OCI-LY7 (cell line): ENCODE data around the gene CFDP1. TPM values are rescaled to one million over a fixed set of nuclear protein-coding genes. Genes with fewer than 3 reads are reported as not detected.

Experiments
- BruUV-seq: library from RNA; stranded (reverse); fragments of 400-500 nt; replicated peaks from 2 replicates; lab custom pipeline; 2021; lab: Mats Ljungman, UMichigan
- CTCF ChIA-PET: fragments of 300-600 bp; sonication (Branson Sonifier 250); formaldehyde crosslinking; loops from one replicate; lab custom pipeline; 2022; ENCODE audit warnings: antibody characterized with exemption; ENCODE audit not compliant: unreplicated experiment; lab: Charles Lee
- POLR2A ChIA-PET: fragments of 300-600 bp; sonication (Branson Sonifier 250); formaldehyde crosslinking; loops from one replicate; lab custom pipeline; 2022; ENCODE audit warnings: antibody characterized with exemption; lab: Charles Lee
- DNase-seq: peaks from one replicate; pipeline ENCODE4 v3.0.0-alpha.2; 2015; ENCODE audit warnings: low spot score
- H2AFZ ChIP-seq: fragments of 200-600 bp; sonication (generic), shearing (Covaris generic); 2 replicates; pipeline ENCODE4 v1.6.1; 2014; ENCODE audit warnings: mild to moderate bottlenecking, antibody characterized with exemption, low read length, moderate library complexity
- H3K27ac ChIP-seq: fragments of 200-600 bp; sonication (generic); 2 replicates; pipeline ENCODE4 v1.5.1; 2014; ENCODE audit warnings: mixed run types, low read depth, mild to moderate bottlenecking, moderate library complexity, low read length, inconsistent platforms; ENCODE audit not compliant: poor library complexity, severe bottlenecking
- H3K36me3 ChIP-seq: fragments of 200-600 bp; sonication (generic); 2 replicates; pipeline ENCODE4 v1.6.1; 2014; ENCODE audit warnings: mild to moderate bottlenecking, antibody characterized with exemption, low read length, moderate library complexity, mixed read lengths; ENCODE audit not compliant: insufficient read depth
- H3K4me1 ChIP-seq: fragments of 200-600 bp; sonication (generic); 2 replicates; pipeline ENCODE4 v1.5.1; 2014; ENCODE audit warnings: mild to moderate bottlenecking, low read length; ENCODE audit not compliant: insufficient read depth, poor library complexity, severe bottlenecking
- H3K4me2 ChIP-seq: fragments of 200-600 bp; sonication (generic); 2 replicates; pipeline ENCODE4 v1.6.1; 2014; ENCODE audit warnings: mild to moderate bottlenecking, low read length
- H3K4me3 ChIP-seq: fragments of 200-600 bp; sonication (generic); 2 replicates; pipeline ENCODE4 v1.5.1; 2014; ENCODE audit warnings: mild to moderate bottlenecking, low read depth, low read length; ENCODE audit not compliant: poor library complexity, severe bottlenecking
- H3K79me2 ChIP-seq: fragments of 200-600 bp; sonication (generic); 2 replicates; pipeline ENCODE4 v1.6.1; 2016; ENCODE audit warnings: low read depth, mild to moderate bottlenecking, low read length, moderate library complexity, mixed read lengths; ENCODE audit not compliant: insufficient read depth
- H3K9me2 ChIP-seq: fragments of 200-600 bp; sonication (generic); 2 replicates; pipeline ENCODE4 v1.6.1; 2016; ENCODE audit warnings: mild to moderate bottlenecking, low read length, mixed read lengths; ENCODE audit not compliant: insufficient read depth
- H3K9me3 ChIP-seq: fragments of 200-600 bp; sonication (generic); 2 replicates; pipeline ENCODE4 v1.6.1; 2014; ENCODE audit warnings: mild to moderate bottlenecking, mixed run types, low read length, mixed read lengths
- H4K20me1 ChIP-seq: fragments of 200-600 bp; sonication (generic); 2 replicates; pipeline ENCODE4 v1.6.1; 2014; ENCODE audit warnings: mild to moderate bottlenecking, antibody characterized with exemption, low read length, moderate library complexity, mixed read lengths; ENCODE audit not compliant: insufficient read depth
- CTCF ChIP-seq: fragments of 200-600 bp; sonication (generic); conservative IDR thresholded peaks from 2 replicates; pipeline ENCODE4 v1.5.1; 2014; ENCODE audit warnings: mild to moderate bottlenecking, antibody characterized with exemption, low read length, moderate library complexity, mixed read lengths
- EZH2phosphoT487 ChIP-seq: fragments of 200-600 bp; sonication (generic); IDR thresholded peaks from 2 replicates; pipeline ENCODE4 v1.6.1; 2018; ENCODE audit warnings: low read depth, borderline replicate concordance, mild to moderate bottlenecking, mixed run types, antibody characterized with exemption, low read length, moderate library complexity, mixed read lengths
- intact Hi-C: fragments of 100-400 bp; cut with micrococcal nuclease; formaldehyde crosslinking; loops from one replicate; pipeline ENCODE4 v1.10.0; 2022; ENCODE audit not compliant: unreplicated experiment
- total RNA-seq, 2 experiments: library from RNA; depleted of rRNA in 1 of 2; stranded (reverse); fragments of >200 nt in 1 of 2; shearing (Covaris generic) in 1 of 2; gene quantifications; 2 replicates each; pipeline ENCODE4 v1.2.3, GENCODE V29; 2014 to 2022

Gene CFDP1
- total RNA-seq, 2 experiments from 2014 or later = 30.0 to 57.6 TPM

DNA sequence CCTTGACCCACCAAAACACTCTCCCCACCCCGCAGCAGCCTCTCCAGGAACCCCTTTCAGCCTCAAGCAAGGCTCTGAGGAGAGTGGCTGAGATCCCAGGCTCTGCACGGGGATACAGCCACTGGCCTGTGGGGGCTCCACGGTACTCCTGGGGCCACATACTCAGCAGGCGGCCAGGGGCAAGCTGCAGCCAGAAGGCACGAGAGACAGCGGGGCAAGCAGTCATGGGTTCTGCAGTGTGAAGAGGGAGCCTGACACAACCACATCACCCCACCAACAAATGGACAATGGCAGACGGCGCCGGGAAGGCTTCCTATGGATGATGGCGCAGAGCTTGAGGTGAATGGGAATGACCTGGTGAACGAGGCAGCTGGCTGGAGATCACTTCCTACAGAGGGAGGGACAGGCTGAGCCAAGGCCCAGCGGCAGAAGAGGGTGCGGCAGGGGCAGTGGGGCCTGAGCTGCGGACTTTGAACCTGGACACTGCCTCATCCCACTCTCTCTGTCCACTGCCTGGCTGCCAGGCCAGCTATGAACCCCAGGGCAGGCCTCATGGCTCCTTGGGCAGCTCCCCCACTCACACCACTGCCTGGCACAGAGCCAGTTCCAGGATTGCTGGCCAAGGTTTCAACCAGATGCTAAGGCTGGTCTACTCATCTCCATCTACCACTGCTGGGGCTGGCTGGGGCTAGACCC is 171.1 kb downstream of the CFDP1 start:
- H3K27ac ChIP-seq = no peak overlapping the region
- no TSS peak for BruUV-seq
- no peak overlapping the region for H3K4me3 ChIP-seq
- DNase-seq = no peak
- POLR2A ChIA-PET = no interaction called here
- no peaks in the 10 kb centered on the region for H3K9me2 ChIP-seq
- H3K36me3 ChIP-seq = no peaks in the 10 kb centered on the region
- CTCF ChIA-PET = no interaction called here
- H2AFZ ChIP-seq = no peak overlapping the region
- H3K9me3 ChIP-seq = no peaks in the 10 kb centered on the region
- H4K20me1 ChIP-seq = no peaks in the 10 kb centered on the region
- TF ChIP-seq CTCF (no peak), EZH2phosphoT487 (no peak)
- H3K79me2 ChIP-seq = no peaks in the 10 kb centered on the region
- no peak overlapping the region for H3K4me2 ChIP-seq
- no peaks in the 10 kb centered on the region for H3K4me1 ChIP-seq
- intact Hi-C loops = no loop called here

- ChIA-PET POLR2A (no interaction called here), CTCF (no interaction called here)
- Histone ChIP-seq H3K27ac (no peak overlapping the region), H3K9me2 (no peaks in the 10 kb centered on the region), H3K79me2 (no peaks in the 10 kb centered on the region), H3K9me3 (no peaks in the 10 kb centered on the region), H2AFZ (no peak overlapping the region), H3K4me3 (no peak overlapping the region), H4K20me1 (no peaks in the 10 kb centered on the region), H3K4me1 (no peaks in the 10 kb centered on the region), H3K4me2 (no peak overlapping the region), H3K36me3 (no peaks in the 10 kb centered on the region)
- TF ChIP-seq CTCF (no peak), EZH2phosphoT487 (no peak)
- BruUV-seq = no TSS peak
- intact Hi-C loops = no loop called here
- DNase-seq = no peak
These were observed 171.7 kb downstream of the CFDP1 start for GRCh38 chr16:75261590-75262078.

GRCh38 chr16:75260851-75261589 is 172.3 kb downstream of the CFDP1 start:
- H4K20me1 ChIP-seq = no peaks in the 10 kb centered on the region
- intact Hi-C loops = no loop called here
- POLR2A ChIA-PET = no interaction called here
- H3K9me3 ChIP-seq = no peaks in the 10 kb centered on the region
- H3K4me2 ChIP-seq = no peak overlapping the region
- no peaks in the 10 kb centered on the region for H3K79me2 ChIP-seq
- no peak overlapping the region for H2AFZ ChIP-seq
- no peaks in the 10 kb centered on the region for H3K9me2 ChIP-seq
- DNase-seq = no peak
- no peaks in the 10 kb centered on the region for H3K36me3 ChIP-seq
- BruUV-seq = no TSS peak
- H3K4me1 ChIP-seq = no peaks in the 10 kb centered on the region
- CTCF ChIA-PET = no interaction called here
- TF ChIP-seq CTCF = no peak
- TF ChIP-seq EZH2phosphoT487 = no peak
- H3K27ac ChIP-seq = no peak overlapping the region
- no peak overlapping the region for H3K4me3 ChIP-seq
